ENCODE results near the gene WSB1.

WSB1 gene

GRCh38 chr17:27294689-27295630 lies 1.0 kb downstream of the WSB1 start (continued):
- TF ChIP-seq KLF17 (tag by site-specific recombination; IDR thresholded peaks at IDR 0.05) (no peak), SALL2 (tag by site-specific recombination; IDR thresholded peaks at IDR 0.05; ENCODE audit: borderline replicate concordance) (no peak), ZNF48 (tag by site-specific recombination; IDR thresholded peaks at IDR 0.05) (no peak), ZNF311 (tag by site-specific recombination; IDR thresholded peaks at IDR 0.05; ENCODE audit: borderline replicate concordance) (no peak), IKZF3 (tag by site-specific recombination; IDR thresholded peaks at IDR 0.05) (peak; percentile 55; the same call in 1 of the 2 replicates), ZIC2 (tag by site-specific recombination; IDR thresholded peaks at IDR 0.05) (no peak), ZNF585B (tag by site-specific recombination; IDR thresholded peaks at IDR 0.05) (no peak), ZNF366 (tag by site-specific recombination; conservative IDR thresholded peaks at IDR 0.05) (0 out of 2 replicates have a peak, but pooled peaks have one; percentile 20), ZNF747 (tag by site-specific recombination; IDR thresholded peaks at IDR 0.05) (no peak), ZNF426 (tag by site-specific recombination; IDR thresholded peaks at IDR 0.05) (no peak), ZNF654 (tag by site-specific recombination; IDR thresholded peaks at IDR 0.05; ENCODE audit: low read depth) (no peak), ZNF140 (tag by site-specific recombination; IDR thresholded peaks at IDR 0.05) (no peak), BCL11B (tag by site-specific recombination; IDR thresholded peaks at IDR 0.05; ENCODE audit: low read depth) (no peak), ZFP69B (tag by site-specific recombination; IDR thresholded peaks at IDR 0.05) (0 out of 2 replicates have a peak, but pooled peaks have one; percentile 21), PRDM6 (tag by site-specific recombination; IDR thresholded peaks at IDR 0.05) (peak; percentile 53), ZNF394 (tag by site-specific recombination; IDR thresholded peaks at IDR 0.05; ENCODE audit: borderline replicate concordance) (peak; percentile 45; the same call in 1 of the 2 replicates)
- TF ChIP-seq, protein P1, sequence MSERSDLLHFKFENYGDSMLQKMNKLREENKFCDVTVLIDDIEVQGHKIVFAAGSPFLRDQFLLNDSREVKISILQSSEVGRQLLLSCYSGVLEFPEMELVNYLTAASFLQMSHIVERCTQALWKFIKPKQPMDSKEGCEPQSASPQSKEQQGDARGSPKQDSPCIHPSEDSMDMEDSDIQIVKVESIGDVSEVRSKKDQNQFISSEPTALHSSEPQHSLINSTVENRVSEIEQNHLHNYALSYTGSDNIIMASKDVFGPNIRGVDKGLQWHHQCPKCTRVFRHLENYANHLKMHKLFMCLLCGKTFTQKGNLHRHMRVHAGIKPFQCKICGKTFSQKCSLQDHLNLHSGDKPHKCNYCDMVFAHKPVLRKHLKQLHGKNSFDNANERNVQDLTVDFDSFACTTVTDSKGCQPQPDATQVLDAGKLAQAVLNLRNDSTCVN (tag by site-specific recombination; optimal IDR thresholded peaks at IDR 0.05): no peak

GRCh38 chr17:27295945-27296344 lies 2.0 kb downstream of the WSB1 start:
- Histone ChIP-seq H3K27ac (ENCODE audit: extremely low read depth, low read depth, low read length) (no peak overlapping the region), H3K36me3 (ENCODE audit: control insufficient read depth in 2 of 2, insufficient read depth in 1 of 2, low read length in 2 of 2) (peaks cover 3 to 13% of the 10 kb centered on the region in 2 experiments), H3K4me3 (ENCODE audit: low read depth, low read length) (peak overlapping the region; percentile 75), H3K9me3 (ENCODE audit: control insufficient read depth, insufficient read depth, low read depth, low read length) (no peaks in the 10 kb centered on the region), H3K4me1 (ENCODE audit: control insufficient read depth, insufficient read depth, low read length) (peaks cover 8% of the 10 kb centered on the region)
- POLR2A ChIA-PET: interaction anchor here (0.7 to 2.6 kb wide), 3 partner anchors 11 to 294 kb away, joined by 3 to 39 read pairs (median 3); no protein-coding TSS in a partner anchor
- CTCF ChIA-PET: interaction anchor here (0.6 to 3.9 kb wide), 7 partner anchors 17 to 358 kb away, joined by 3 to 27 read pairs (median 5); no protein-coding TSS in a partner anchor
- TF ChIP-seq KLF1 (tag by site-specific recombination; IDR thresholded peaks at IDR 0.05) (peak; percentile 61), ZSCAN16 (tag by site-specific recombination; IDR thresholded peaks at IDR 0.05) (no peak), ZNF623 (tag by site-specific recombination; IDR thresholded peaks at IDR 0.05) (no peak), KLF8 (tag by site-specific recombination; IDR thresholded peaks at IDR 0.05) (peak; percentile 62; the same call in 1 of the 2 replicates), SETDB1 (IDR thresholded peaks at IDR 0.05; ENCODE audit: insufficient read length, low read length) (no peak), PRDM6 (tag by site-specific recombination; IDR thresholded peaks at IDR 0.05) (no peak), ZNF580 (tag by site-specific recombination; IDR thresholded peaks at IDR 0.05) (peak; percentile 77), ZNF416 (tag by site-specific recombination; IDR thresholded peaks at IDR 0.05) (no peak)
- TF ChIP-seq, protein P2, sequence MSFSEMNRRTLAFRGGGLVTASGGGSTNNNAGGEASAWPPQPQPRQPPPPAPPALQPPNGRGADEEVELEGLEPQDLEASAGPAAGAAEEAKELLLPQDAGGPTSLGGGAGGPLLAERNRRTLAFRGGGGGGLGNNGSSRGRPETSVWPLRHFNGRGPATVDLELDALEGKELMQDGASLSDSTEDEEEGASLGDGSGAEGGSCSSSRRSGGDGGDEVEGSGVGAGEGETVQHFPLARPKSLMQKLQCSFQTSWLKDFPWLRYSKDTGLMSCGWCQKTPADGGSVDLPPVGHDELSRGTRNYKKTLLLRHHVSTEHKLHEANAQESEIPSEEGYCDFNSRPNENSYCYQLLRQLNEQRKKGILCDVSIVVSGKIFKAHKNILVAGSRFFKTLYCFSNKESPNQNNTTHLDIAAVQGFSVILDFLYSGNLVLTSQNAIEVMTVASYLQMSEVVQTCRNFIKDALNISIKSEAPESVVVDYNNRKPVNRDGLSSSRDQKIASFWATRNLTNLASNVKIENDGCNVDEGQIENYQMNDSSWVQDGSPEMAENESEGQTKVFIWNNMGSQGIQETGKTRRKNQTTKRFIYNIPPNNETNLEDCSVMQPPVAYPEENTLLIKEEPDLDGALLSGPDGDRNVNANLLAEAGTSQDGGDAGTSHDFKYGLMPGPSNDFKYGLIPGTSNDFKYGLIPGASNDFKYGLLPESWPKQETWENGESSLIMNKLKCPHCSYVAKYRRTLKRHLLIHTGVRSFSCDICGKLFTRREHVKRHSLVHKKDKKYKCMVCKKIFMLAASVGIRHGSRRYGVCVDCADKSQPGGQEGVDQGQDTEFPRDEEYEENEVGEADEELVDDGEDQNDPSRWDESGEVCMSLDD (tag by site-specific recombination; IDR thresholded peaks at IDR 0.05): 0 out of 2 replicates have a peak, but pooled peaks have one; percentile 32

Measured in HEK293 (cell line).